Measurements from ENCODE around the gene CORT.
"Not testable (repeated sequence)": the region's sequence is repeated elsewhere in the genome, so short reads cannot be mapped to it uniquely, and the experiment has no call there.

DNA sequence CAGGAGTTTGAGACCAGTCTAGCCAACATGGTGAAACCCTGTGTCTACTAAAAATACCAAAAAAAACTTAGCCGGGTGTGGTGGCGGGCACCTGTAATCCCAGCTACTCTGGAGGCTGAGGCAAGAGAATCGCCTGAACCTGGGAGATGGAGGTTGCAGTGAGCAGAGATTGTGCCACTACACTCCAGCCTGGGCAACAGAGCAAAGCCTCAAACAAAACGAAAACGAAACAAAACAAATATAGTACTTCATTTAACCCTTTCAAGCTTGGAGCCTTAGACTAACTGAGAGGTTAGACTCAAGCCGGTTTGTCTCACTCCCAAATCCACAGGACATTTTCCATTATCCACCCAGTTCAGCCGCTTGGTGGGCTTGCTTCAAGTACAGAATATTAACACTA lies 7.6 kb downstream of the CORT start:
- not testable (repeated sequence) for TF ChIP-seq POLR2AphosphoS5, EP300 (IDR thresholded peaks at IDR 0.05)
- TF ChIP-seq, protein P1, sequence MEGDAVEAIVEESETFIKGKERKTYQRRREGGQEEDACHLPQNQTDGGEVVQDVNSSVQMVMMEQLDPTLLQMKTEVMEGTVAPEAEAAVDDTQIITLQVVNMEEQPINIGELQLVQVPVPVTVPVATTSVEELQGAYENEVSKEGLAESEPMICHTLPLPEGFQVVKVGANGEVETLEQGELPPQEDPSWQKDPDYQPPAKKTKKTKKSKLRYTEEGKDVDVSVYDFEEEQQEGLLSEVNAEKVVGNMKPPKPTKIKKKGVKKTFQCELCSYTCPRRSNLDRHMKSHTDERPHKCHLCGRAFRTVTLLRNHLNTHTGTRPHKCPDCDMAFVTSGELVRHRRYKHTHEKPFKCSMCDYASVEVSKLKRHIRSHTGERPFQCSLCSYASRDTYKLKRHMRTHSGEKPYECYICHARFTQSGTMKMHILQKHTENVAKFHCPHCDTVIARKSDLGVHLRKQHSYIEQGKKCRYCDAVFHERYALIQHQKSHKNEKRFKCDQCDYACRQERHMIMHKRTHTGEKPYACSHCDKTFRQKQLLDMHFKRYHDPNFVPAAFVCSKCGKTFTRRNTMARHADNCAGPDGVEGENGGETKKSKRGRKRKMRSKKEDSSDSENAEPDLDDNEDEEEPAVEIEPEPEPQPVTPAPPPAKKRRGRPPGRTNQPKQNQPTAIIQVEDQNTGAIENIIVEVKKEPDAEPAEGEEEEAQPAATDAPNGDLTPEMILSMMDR (IDR thresholded peaks at IDR 0.05), result not testable (repeated sequence)
